Lower leg skin (tissue), 3 donors: ENCODE results near the gene ZBTB40.

Experiments used
- POLR2A ChIP-seq, 2 donors: fragments of 450-650 bp; IDR thresholded peaks; one replicate each; pipeline ENCODE4 v1.6.1; 2016 to 2017; ENCODE audit warnings: antibody characterized with exemption in 2 of 2, mild to moderate bottlenecking in 1 of 2, moderate library complexity in 1 of 2
- TF ChIP-seq, protein P1 (sequence below), 3 donors: fragments of 450-650 bp; IDR thresholded peaks; one replicate each; pipeline ENCODE4 v1.5.1; 2016; ENCODE audit warnings: antibody characterized with exemption in 3 of 3, mild to moderate bottlenecking in 3 of 3, moderate library complexity in 2 of 3

- TF ChIP-seq, protein P1, sequence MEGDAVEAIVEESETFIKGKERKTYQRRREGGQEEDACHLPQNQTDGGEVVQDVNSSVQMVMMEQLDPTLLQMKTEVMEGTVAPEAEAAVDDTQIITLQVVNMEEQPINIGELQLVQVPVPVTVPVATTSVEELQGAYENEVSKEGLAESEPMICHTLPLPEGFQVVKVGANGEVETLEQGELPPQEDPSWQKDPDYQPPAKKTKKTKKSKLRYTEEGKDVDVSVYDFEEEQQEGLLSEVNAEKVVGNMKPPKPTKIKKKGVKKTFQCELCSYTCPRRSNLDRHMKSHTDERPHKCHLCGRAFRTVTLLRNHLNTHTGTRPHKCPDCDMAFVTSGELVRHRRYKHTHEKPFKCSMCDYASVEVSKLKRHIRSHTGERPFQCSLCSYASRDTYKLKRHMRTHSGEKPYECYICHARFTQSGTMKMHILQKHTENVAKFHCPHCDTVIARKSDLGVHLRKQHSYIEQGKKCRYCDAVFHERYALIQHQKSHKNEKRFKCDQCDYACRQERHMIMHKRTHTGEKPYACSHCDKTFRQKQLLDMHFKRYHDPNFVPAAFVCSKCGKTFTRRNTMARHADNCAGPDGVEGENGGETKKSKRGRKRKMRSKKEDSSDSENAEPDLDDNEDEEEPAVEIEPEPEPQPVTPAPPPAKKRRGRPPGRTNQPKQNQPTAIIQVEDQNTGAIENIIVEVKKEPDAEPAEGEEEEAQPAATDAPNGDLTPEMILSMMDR (IDR thresholded peaks at IDR 0.05), result no peak
- no peak for TF ChIP-seq POLR2A (IDR thresholded peaks at IDR 0.05)
Observed at GRCh38 chr1:22557341-22557950, 105.8 kb downstream of the ZBTB40 start.
